GM19372 (cell line): ENCODE data around the gene RPL22L1.
"Not testable (repeated sequence)": the region's sequence is repeated elsewhere in the genome, so short reads cannot be mapped to it uniquely, and the experiment has no call there.

Source experiments
- ATAC-seq: cut with Tn5 transposase; IDR thresholded peaks from one replicate; pipeline ENCODE4 v1.9.1; 2021; ENCODE audit warnings: mild to moderate bottlenecking, low read depth, moderate library complexity; ENCODE audit not compliant: unreplicated experiment

The RPL22L1 gene

DNA sequence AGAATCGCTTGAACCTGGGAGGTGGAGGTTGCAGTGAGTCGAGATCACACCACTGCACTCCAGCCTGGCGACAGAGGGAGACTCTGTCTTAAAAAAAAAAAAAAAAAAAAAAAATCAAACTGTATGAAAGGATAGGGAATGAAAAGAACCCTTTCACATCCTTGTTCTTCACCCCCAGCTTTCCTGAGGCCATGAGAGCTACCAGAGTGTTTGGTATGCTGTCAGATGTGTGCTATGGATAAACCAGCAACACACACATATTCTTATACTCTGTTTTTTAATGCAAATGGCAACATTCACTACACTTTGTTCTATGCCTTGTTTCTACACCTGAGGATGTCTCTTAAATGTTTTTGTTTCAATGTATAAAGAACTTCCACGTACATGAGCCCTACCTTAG lies 33.5 kb downstream of the RPL22L1 start:
- no peak for ATAC-seq

DNA sequence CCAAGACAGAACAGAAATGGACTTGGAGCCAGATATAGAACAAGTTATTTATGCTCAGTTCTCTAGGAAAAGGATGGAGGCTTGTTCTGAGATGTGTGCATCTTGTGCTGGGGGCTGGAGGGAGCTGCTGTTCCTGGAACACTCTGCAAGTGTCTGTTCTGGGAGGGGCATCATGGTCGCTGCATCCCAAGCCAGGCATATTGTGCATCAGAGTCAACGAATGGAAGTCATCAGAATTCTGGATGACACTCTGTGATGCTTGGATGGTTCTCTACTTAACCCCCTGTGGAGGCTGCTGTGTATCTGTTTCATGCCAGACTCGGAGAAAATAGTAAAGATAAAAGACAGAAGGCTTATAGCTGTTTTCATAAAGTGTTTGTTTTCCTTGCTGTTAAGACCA lies 34.7 kb downstream of the RPL22L1 start:
- no peak for ATAC-seq

DNA sequence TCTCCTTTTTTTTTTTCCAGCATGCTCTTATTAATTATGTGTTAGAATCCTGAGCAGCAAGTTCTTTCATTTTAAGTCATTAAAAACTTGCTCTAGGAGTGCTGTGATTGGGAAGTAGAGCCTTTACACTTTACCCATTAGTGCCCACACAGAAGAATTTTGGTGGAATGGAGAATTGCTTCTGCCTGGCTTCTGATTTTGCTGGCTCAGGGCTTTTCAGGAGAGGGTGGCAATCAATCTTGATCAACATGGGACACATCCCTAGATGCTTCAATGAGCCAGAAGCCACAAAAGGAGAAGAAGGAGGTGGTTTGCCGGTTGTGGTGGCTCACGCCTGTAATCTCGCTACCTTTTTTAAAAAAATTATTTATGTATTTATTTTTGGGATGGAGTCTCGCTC lies 39.4 kb downstream of the RPL22L1 start:
- ATAC-seq: no peak

DNA sequence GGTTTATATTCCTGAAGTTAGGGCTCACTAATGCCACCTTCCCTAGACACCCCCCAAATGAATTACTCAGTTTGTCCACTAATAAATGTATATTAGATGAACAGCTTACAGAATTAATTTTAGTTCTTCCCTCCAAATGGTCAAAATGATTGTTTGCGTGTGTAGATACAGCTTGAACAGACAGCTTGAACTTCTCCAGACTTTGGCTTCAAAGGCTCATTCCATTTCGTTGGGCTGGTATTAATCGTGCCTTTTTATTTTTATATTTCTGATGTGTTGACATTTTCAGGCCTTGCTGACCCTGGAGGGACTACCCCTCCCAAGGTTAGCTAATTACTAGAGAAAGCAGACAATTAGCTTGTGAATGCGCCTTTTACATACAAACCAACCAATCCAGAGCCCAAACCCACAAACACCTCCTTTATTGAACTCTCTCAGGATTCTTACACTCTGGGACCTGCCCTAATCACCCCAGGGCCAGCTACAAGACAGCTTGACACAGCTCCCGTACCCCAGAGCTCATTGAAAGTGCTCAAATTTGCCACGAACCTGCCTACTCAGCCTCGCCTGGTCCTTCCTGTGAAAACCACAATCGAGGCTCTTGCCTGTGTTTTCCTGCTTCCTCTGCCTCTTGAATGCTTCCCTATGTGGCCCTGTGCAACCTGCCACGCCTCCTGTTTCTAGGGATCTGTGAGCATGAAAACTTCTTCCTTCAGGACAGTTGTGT lies 40.3 kb downstream of the RPL22L1 start:
- ATAC-seq: no peak

DNA sequence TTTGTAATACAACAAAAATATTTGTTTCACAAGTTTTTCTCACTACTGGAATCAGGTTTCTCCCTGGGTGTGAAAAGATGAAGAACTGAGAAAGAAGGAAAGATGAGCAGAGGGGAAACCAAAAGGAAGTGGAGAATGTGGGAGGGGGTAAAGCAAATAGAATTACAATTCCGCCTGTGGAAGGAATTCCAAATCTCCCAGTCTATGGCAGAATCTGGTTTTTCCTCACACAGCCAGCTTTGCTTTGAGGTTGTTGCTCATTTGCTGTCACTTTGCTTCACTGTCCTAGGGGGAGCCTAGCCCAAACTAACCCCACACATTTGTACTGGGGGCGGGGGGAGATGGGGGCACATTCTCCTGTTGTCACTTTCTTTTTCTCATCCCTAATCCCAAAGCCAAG lies 43.9 kb downstream of the RPL22L1 start:
- ATAC-seq: no peak

DNA sequence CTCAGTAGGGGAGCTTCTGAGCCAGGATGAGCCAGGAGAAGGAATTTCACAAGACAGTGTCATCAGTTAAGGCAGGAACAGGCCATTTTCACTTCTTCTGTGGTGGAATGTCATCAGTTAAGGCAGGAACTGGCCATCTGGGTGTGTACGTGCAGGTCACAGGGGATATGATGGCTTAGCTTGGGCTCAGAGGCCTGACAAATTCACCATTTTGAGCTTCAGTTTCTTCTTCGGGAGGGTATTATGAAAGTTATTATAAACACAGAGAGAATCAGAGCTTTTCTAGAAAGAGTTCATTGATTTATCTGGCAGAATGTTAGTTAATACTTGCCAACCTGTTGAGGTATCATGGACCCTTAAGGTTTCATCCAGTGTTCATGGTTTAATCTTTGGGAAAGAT lies 46.4 kb downstream of the RPL22L1 start:
- not testable (repeated sequence) for ATAC-seq

DNA sequence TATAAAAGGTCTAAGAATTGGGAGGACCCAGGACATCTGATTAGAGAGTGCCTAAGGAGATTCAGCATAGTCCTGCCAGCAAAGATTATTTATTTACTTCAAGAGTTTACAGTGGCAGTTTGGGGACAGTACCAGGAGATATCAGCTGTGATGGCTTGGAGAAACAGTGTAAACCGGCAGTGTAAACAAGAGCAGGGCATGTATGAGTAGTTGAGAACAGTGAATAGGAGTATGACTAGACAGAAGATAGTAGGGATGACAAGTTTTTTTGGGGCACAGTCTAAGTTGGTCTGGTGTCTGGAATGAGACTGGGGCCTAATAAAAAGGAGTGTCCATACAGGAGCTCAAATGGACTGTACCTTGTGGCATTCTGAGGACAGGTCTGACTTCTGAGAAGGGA lies 51.7 kb downstream of the RPL22L1 start:
- ATAC-seq: not testable (repeated sequence)

DNA sequence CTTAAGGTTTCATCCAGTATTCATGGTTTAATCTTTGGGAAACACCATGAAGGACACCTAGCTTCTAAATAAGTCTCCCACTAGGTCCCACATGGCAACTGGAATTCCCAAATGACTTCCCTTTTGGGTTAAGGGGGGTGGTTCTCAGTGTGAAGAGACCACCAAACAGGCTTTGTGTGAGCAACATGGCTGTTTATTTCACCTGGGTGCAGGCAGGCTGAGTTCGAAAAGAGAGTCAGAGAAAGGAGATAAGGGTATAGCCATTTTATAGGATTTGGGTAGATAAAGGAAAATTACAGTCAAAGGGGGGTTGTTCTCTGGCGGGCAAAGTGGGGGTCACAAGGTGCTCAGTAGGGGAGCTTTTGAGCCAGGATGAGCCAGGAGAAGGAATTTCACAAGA lies 52.5 kb downstream of the RPL22L1 start:
- ATAC-seq: not testable (repeated sequence)

DNA sequence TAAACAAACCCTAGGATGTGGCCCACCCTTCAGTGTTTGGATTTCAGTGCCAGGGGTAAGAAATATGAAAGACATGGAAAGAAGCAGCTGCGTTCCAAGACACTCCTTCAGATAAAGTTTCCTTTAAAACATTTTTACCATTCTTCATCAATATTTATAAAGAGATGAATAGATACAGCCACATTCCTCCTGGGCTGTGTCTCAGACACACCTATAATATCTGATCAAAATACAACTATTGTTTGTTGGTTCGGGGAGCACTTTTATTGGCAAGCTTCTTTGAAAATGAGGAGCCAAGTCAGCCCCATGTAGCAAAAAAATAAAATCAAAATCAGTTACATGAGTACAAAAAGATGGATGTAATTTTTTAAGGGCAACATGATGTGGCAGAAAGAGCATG lies 53.2 kb downstream of the RPL22L1 start:
- no peak for ATAC-seq

DNA sequence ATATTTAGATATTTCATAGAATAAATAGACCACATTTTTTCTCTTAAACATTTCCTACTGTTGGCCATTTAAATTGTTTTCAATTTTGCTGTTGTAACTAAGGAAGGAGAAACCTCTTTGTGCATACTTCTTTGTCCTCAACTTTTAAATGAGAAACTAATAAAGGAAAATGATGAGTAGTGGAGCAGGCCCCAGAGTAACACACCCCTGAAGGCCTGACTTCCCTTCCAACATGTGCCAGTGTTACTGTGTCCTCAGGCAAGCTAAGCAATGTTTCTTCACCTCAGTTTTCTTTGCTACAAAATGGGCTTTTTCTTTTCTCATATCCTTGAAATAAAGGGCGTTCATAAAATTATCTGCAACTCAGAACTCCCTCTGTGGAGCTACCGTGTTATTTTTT lies 53.7 kb downstream of the RPL22L1 start:
- no peak for ATAC-seq

DNA sequence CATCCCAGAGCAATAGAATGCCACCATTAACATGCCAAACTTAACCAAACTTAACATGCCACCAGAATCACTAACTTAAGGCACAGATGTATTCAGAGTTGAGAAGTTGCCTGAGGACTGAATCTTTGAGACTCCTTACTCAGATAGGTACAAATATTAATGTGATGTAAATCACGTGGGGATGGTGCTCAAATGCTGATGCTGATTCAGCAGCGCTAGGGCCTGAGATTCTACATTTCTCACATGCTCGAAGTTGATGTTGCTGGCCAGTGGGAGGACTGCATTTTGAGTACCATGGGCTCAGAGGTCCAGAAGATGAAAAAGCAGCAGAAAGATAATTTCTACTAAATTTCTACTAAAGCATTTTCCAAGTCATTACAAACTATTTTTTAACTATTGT lies 54.1 kb downstream of the RPL22L1 start:
- no peak for ATAC-seq

DNA sequence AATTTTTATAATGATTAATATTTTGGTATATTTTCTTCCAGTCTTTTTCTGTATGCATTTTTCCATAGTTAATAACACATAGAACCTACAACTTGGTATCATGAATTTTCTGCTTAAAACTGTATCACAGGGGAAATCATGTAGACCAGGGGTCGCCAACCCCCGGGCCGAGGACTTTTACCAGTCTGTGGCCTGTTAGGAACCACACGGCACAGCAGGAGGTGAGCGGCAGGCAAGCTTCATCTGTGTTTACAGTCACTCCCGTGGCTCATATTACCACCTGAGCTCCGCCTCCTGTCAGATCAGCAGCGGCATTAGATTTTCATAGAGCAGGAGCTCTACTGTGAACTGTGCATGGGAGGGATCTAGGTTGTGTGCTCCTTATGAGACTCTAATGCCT lies 54.7 kb downstream of the RPL22L1 start:
- no peak for ATAC-seq
